Measurements from ENCODE around the gene HRC.

The HRC gene

DNA sequence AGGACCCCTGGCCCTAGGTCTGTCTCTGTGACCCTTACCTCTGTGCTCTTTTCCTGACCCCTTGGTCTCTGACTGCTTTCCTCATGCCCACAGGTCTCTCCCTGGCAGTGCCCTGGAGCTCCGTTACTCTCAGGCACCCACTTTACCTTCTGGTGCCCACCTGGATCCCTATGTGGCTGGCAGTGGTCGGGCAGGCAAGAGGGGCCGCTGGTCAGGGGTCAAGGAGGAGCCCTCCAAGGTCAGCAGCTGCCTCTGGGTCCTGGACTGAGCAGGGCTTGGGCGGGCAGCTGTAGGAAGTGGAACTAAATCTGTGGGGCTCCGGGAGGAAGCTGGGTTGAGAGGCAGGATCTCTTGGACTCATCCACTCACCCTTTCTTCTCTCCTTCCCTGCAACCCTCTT is 19.5 kb downstream of the HRC start:
- H3K4me3 ChIP-seq (ENCODE audit: low read depth, low read length): no peak overlapping the region
- in situ Hi-C loops (cut with HindIII; ENCODE audit: low sequenced_read_pairs): no loop called here
- TF ChIP-seq, protein P1, sequence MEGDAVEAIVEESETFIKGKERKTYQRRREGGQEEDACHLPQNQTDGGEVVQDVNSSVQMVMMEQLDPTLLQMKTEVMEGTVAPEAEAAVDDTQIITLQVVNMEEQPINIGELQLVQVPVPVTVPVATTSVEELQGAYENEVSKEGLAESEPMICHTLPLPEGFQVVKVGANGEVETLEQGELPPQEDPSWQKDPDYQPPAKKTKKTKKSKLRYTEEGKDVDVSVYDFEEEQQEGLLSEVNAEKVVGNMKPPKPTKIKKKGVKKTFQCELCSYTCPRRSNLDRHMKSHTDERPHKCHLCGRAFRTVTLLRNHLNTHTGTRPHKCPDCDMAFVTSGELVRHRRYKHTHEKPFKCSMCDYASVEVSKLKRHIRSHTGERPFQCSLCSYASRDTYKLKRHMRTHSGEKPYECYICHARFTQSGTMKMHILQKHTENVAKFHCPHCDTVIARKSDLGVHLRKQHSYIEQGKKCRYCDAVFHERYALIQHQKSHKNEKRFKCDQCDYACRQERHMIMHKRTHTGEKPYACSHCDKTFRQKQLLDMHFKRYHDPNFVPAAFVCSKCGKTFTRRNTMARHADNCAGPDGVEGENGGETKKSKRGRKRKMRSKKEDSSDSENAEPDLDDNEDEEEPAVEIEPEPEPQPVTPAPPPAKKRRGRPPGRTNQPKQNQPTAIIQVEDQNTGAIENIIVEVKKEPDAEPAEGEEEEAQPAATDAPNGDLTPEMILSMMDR (IDR thresholded peaks at IDR 0.05; ENCODE audit: low read depth, low read length, missing control alignments): no peak
- no peak for DNase-seq (ENCODE audit: low read depth)

DNA sequence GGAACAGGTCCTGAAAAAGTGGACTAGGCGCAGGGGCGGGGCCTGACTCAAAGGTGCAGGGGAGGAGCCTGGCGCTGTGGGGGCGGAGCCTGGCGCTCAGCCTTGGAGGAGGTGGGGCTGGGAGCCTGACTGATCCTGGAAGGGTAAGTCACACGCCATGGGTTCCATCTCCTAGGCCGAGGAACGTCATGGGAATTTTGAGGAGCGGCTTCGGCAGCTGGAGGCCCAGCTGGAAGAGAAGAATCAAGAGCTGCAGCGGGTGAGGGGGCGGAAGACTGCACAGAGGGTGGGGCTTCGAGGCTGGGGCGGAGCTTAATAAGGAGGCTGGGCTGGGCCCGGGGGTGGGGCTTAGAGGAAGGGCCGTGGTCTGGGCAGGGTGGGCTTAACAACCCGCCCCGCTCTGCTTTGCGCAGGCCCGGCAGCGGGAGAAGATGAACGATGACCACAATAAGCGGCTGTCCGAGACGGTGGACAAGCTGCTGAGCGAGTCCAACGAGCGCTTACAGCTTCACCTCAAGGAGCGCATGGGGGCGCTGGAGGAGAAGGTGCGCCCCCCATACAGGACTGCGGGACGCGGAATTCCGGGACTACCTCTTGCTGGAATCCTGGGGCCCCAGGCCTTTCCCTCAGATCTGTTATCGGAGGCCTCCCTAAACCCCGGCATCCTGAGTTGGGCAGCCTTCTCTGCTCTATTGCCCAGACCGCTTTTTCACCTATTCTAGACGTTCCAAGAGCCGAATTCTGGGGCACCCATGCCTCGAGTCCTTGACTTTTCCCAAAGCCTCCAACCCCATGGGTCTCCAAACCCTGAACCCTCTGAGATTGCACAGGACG is 21.4 kb downstream of the HRC start:
- H3K4me3 ChIP-seq (ENCODE audit: low read depth, low read length): no peak overlapping the region
- TF ChIP-seq, protein P1 (IDR thresholded peaks at IDR 0.05; ENCODE audit: low read depth, low read length, missing control alignments): no peak
- in situ Hi-C loops (cut with HindIII; ENCODE audit: low sequenced_read_pairs): no loop called here
- no peak for DNase-seq (ENCODE audit: low read depth)

DNA sequence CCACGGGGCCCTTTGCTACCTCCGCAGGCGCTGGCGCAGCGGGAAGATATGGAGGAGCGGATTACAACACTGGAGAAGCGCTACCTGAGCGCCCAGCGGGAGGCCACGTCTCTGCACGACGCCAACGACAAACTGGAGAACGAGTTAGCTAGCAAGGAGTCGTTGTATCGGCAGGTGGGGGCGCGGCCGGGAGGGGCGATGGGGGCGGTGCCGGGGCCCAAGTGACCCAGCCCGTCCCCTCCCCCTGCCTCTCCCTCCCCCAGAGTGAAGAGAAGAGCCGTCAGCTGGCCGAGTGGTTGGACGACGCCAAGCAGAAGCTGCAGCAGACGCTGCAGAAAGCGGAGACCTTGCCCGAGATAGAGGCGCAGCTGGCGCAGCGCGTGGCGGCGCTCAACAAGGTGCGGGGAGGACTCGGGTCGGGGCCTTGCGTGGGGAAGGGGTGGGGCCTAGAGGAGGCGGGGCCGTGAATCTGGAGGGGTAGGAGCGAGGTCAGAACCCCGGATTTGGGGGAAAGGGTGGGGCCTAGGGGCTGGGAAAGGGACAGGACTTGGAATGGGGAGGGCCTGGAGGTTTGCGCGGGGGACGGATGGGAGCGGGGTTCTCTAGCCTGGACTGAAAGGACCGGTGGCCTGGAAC is 22.1 kb downstream of the HRC start:
- no peak overlapping the region for H3K4me3 ChIP-seq (ENCODE audit: low read depth, low read length)
- TF ChIP-seq, protein P1 (IDR thresholded peaks at IDR 0.05; ENCODE audit: low read depth, low read length, missing control alignments): no peak
- no peak for DNase-seq (ENCODE audit: low read depth)
- in situ Hi-C loops (cut with HindIII; ENCODE audit: low sequenced_read_pairs): no loop called here

DNA sequence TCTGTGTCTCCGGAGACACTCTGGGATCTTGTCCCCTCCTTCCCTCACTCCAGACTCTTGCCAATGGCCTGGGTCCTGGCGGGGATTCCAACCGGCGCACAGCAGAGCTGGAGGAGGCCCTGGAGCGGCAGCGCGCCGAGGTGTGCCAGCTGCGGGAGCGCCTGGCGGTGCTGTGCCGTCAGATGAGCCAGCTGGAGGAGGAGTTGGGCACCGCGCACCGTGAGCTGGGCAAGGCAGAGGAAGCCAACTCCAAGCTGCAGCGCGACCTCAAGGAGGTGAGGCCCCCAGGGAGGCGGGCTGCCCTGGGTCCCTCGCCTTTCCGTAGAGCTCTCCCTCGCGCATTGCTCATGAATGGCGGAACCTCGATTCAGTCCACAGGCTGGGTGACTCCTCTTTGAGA is 24.9 kb downstream of the HRC start:
- no peak for DNase-seq (ENCODE audit: low read depth)
- no peak overlapping the region for H3K4me3 ChIP-seq (ENCODE audit: low read depth, low read length)
- in situ Hi-C loops (cut with HindIII; ENCODE audit: low sequenced_read_pairs): no loop called here
- TF ChIP-seq, protein P1 (IDR thresholded peaks at IDR 0.05; ENCODE audit: low read depth, low read length, missing control alignments): no peak

DNA sequence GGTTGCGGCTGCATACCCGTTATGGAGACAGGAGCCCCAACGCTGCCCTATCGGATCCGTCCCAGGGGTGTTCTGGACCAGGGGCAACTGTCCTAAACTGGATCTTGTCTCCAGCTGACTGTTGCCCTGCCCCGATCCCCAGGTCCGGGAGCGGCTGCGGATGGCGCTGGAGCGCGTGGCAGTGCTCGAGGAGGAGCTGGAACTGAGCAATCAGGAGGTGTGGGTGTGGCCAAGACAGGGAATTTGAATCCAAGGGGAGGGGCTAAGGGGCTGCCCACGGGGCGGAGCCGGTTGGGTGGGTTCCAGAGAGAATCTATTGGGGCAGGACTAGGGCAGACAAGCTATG is 26.0 kb downstream of the HRC start:
- DNase-seq (ENCODE audit: low read depth): no peak
- TF ChIP-seq, protein P1 (IDR thresholded peaks at IDR 0.05; ENCODE audit: low read depth, low read length, missing control alignments): no peak
- in situ Hi-C loops (cut with HindIII; ENCODE audit: low sequenced_read_pairs): no loop called here
- H3K4me3 ChIP-seq (ENCODE audit: low read depth, low read length): no peak overlapping the region

DNA sequence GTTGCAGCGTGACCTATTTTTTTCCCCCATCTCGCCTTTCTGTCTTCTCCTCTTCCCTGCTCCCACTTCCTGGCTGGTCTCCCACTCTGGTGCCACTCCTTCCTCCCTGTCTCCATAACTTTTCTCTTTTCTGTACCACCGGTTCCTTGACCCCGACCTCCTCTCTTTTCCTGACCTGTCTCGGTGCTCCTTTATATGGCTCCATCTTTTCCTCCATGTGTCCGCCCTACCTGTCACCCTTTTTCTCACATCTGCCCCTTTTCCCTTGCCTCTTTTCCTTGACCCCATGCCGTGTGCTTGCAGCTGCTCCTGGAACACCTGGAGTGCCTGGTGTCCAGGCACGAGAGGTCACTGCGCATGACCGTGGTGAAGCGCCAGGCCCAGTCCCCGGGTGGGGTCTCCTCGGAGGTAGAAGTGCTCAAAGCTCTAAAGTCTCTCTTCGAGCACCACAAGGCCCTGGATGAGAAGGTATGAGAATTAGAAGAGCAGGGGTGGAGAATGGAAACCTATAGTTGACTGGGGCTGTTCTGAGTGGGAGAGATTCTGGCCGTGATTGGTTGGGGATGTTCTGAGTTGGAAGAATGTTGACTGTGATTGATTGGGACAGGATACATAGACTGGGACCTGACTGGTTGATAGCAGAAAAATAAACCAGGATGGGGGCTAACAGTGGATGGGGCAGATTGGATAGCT is 26.5 kb downstream of the HRC start:
- TF ChIP-seq, protein P1 (IDR thresholded peaks at IDR 0.05; ENCODE audit: low read depth, low read length, missing control alignments): no peak
- in situ Hi-C loops (cut with HindIII; ENCODE audit: low sequenced_read_pairs): no loop called here
- DNase-seq (ENCODE audit: low read depth): no peak
- no peak overlapping the region for H3K4me3 ChIP-seq (ENCODE audit: low read depth, low read length)
